Liver (tissue), 9 donors: ENCODE measurements around the gene MAG. TPM values are rescaled to one million over a fixed set of nuclear protein-coding genes. Genes with fewer than 3 reads are reported as not detected.
A peak's percentile ranks its signal among the peaks of the same experiment; 100 is the strongest.

Experiments
- DNase-seq: peaks from one replicate; pipeline ENCODE4 v3.0.0-alpha.2; 2017; ENCODE audit warnings: low spot score
- H3K27ac ChIP-seq, 2 donors: one replicate each; pipeline ENCODE4 v1.7.0; 2013; ENCODE audit warnings: inconsistent platforms in 2 of 2, low read length in 2 of 2, control low read depth in 1 of 2, low read depth in 1 of 2, mild to moderate bottlenecking in 1 of 2
- H3K27me3 ChIP-seq, 4 donors: one replicate each; pipeline versions ENCODE4 v1.6.1 to v1.7.0; 2013; ENCODE audit warnings: low read length in 3 of 4, inconsistent platforms in 1 of 4, mild to moderate bottlenecking in 1 of 4, moderate library complexity in 1 of 4; ENCODE audit not compliant: control insufficient read depth in 4 of 4, insufficient read depth in 4 of 4
- H3K36me3 ChIP-seq, 4 donors: one replicate each; pipeline versions ENCODE4 v1.6.1 to v1.7.0; 2013; ENCODE audit warnings: low read length in 3 of 4, mild to moderate bottlenecking in 3 of 4, low read depth in 1 of 4, moderate library complexity in 1 of 4; ENCODE audit not compliant: control insufficient read depth in 4 of 4, insufficient read depth in 3 of 4
- H3K4me1 ChIP-seq, 4 donors: one replicate each; pipeline versions ENCODE4 v1.6.1 to v1.7.0; 2013; ENCODE audit warnings: low read length in 3 of 4, mild to moderate bottlenecking in 3 of 4, moderate library complexity in 1 of 4; ENCODE audit not compliant: control insufficient read depth in 4 of 4, insufficient read depth in 4 of 4
- H3K4me3 ChIP-seq, 3 donors: one replicate each; pipeline versions ENCODE4 v1.6.1 to v1.7.0; 2013; ENCODE audit warnings: low read length in 3 of 3, control low read depth in 1 of 3, low read depth in 1 of 3, mild to moderate bottlenecking in 1 of 3
- H3K9ac ChIP-seq, 2 donors: one replicate each; pipeline ENCODE4 v1.7.0; 2013; ENCODE audit warnings: low read length in 2 of 2, mild to moderate bottlenecking in 2 of 2, moderate library complexity in 2 of 2, control low read depth in 1 of 2, low read depth in 1 of 2
- H3K9me3 ChIP-seq, 4 donors: one replicate each; pipeline versions ENCODE4 v1.6.1 to v1.7.0; 2013; ENCODE audit warnings: low read length in 3 of 4; ENCODE audit not compliant: control insufficient read depth in 4 of 4
- CTCF ChIP-seq: fragments of 150-350 bp; IDR thresholded peaks from 2 replicates; pipeline ENCODE4 v1.5.1; 2017; ENCODE audit warnings: improper control_type of control experiment, low read depth, low read length; ENCODE audit not compliant: missing input control
- EGR1 ChIP-seq, 2 donors: IDR thresholded peaks; 2 replicates each; pipeline ENCODE4 v1.6.1; 2016 to 2018; ENCODE audit warnings: antibody characterized with exemption in 2 of 2, low read depth in 2 of 2
- FOXA1 ChIP-seq: IDR thresholded peaks from 2 replicates; pipeline ENCODE4 v1.6.1; 2016; ENCODE audit warnings: antibody characterized with exemption
- FOXA2 ChIP-seq: IDR thresholded peaks from 2 replicates; pipeline ENCODE4 v1.6.1; 2016; ENCODE audit warnings: antibody characterized with exemption
- GABPA ChIP-seq, 2 donors: IDR thresholded peaks in 1 of 2; conservative IDR thresholded peaks in 1 of 2; 2 replicates each; pipeline ENCODE4 v1.6.1; 2016; ENCODE audit warnings: antibody characterized with exemption in 2 of 2, mild to moderate bottlenecking in 1 of 2, moderate library complexity in 1 of 2
- HNF4A ChIP-seq, 2 donors: conservative IDR thresholded peaks; 2 replicates each; pipeline ENCODE4 v1.6.1; 2016; ENCODE audit warnings: antibody characterized with exemption in 2 of 2, mild to moderate bottlenecking in 2 of 2
- HNF4G ChIP-seq: IDR thresholded peaks from 2 replicates; pipeline ENCODE4 v1.6.1; 2016; ENCODE audit warnings: antibody characterized with exemption
- JUND ChIP-seq, 2 donors: IDR thresholded peaks; 2 replicates each; pipeline ENCODE4 v1.6.1; 2016; ENCODE audit warnings: antibody characterized with exemption in 2 of 2
- NR2F2 ChIP-seq: IDR thresholded peaks from 2 replicates; pipeline ENCODE4 v1.6.1; 2016; ENCODE audit warnings: antibody characterized with exemption
- RAD21 ChIP-seq, 2 donors: IDR thresholded peaks; 2 replicates each; pipeline ENCODE4 v1.6.1; 2016; ENCODE audit warnings: antibody characterized with exemption in 2 of 2, mild to moderate bottlenecking in 2 of 2
- REST ChIP-seq: IDR thresholded peaks from 2 replicates; pipeline ENCODE4 v1.6.1; 2016; ENCODE audit warnings: antibody characterized with exemption, mild to moderate bottlenecking
- RXRA ChIP-seq, 2 donors: IDR thresholded peaks; 2 replicates each; pipeline ENCODE4 v1.6.1; 2017 to 2018; ENCODE audit warnings: antibody characterized with exemption in 2 of 2, mild to moderate bottlenecking in 1 of 2
- SP1 ChIP-seq: IDR thresholded peaks from 2 replicates; pipeline ENCODE4 v1.6.1; 2018; ENCODE audit warnings: antibody characterized with exemption, mild to moderate bottlenecking
- TAF1 ChIP-seq: conservative IDR thresholded peaks from 2 replicates; pipeline ENCODE4 v1.6.1; 2016; ENCODE audit warnings: antibody characterized with exemption, mild to moderate bottlenecking
- YY1 ChIP-seq: IDR thresholded peaks from 2 replicates; pipeline ENCODE4 v1.6.1; 2016; ENCODE audit warnings: antibody characterized with exemption, mild to moderate bottlenecking
- ZBTB33 ChIP-seq: IDR thresholded peaks from 2 replicates; pipeline ENCODE4 v1.6.1; 2016; ENCODE audit warnings: antibody characterized with exemption
- WGBS: extraction: QIAGEN DNeasy Blood & Tissue Kit; methylation state at CpG from one replicate; pipeline ENCODE4 v1.1.7; 2013; 5-methylcytosine and 5-hydroxymethylcytosine counted together
- polyA plus RNA-seq, 2 donors: library from polyadenylated mRNA; stranded (reverse) in 1 of 2; unstranded in 1 of 2; fragments of 200-250 nt in 1 of 2; fragments of >200 nt in 1 of 2; fragmentation: Nextera tagmentation in 1 of 2; extraction: Ambion mirVana in 1 of 2; gene quantifications; one replicate each; pipeline versions ENCODE4 v1.2.1 to v1.2.3, GENCODE V29; 2013 to 2015
- total RNA-seq, 2 donors: library from RNA; depleted of rRNA; stranded (reverse); fragments of >200 nt; gene quantifications; one replicate each; pipeline ENCODE4 v1.2.3, GENCODE V29; 2014
- TF ChIP-seq, protein P1 (sequence below): IDR thresholded peaks from 2 replicates; pipeline ENCODE4 v1.6.1; 2016; ENCODE audit warnings: antibody characterized with exemption
- TF ChIP-seq, protein P2 (sequence below): IDR thresholded peaks from 2 replicates; pipeline ENCODE4 v1.6.1; 2016; ENCODE audit warnings: antibody characterized with exemption
- donor health status: healthy.
- donor health status: healthy.
- donor health status: healthy.
- donor health status: healthy.
- donor health status: healthy.

MAG gene
- total and polyA plus RNA-seq, 4 donors, result 0.29 to 3.9 (median 0.33) TPM; not detected in 1

GRCh38 chr19:35249848-35250711 is 41.9 kb upstream of the MAG start:
- peak overlapping the region; percentile 97 to 99 for H3K27ac ChIP-seq
- H3K27me3 ChIP-seq, result no peaks in the 10 kb centered on the region
- TF ChIP-seq GABPA (IDR thresholded peaks at IDR 0.05 in 1 of 2, conservative IDR thresholded peaks at IDR 0.05 in 1 of 2) (no peak), EGR1 (IDR thresholded peaks at IDR 0.05; ENCODE audit: low read depth in 2 of 2) (no peak), TAF1 (no peak), FOXA1 (no peak), ZBTB33 (no peak), RXRA (IDR thresholded peaks at IDR 0.05) (peak; percentile 36 to 77), SP1 (no peak), YY1 (no peak), CTCF (no peak), HNF4G (no peak), JUND (IDR thresholded peaks at IDR 0.05) (no peak), HNF4A (conservative IDR thresholded peaks at IDR 0.05) (peak; percentile 22 to 40), RAD21 (IDR thresholded peaks at IDR 0.05) (no peak), FOXA2 (no peak), NR2F2 (no peak), REST (no peak)
- TF ChIP-seq, protein P1, sequence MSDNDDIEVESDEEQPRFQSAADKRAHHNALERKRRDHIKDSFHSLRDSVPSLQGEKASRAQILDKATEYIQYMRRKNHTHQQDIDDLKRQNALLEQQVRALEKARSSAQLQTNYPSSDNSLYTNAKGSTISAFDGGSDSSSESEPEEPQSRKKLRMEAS, result peak; percentile 14
- TF ChIP-seq, protein P2, sequence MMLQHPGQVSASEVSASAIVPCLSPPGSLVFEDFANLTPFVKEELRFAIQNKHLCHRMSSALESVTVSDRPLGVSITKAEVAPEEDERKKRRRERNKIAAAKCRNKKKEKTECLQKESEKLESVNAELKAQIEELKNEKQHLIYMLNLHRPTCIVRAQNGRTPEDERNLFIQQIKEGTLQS, result no peak
- WGBS, result 46% methylated on average over 34 of the region's 34 CpGs
- H3K36me3 ChIP-seq, result peaks cover 3 to 9% (median 6%) of the 10 kb centered on the region in 4 donors
- no peak for DNase-seq
- H3K4me1 ChIP-seq, result peaks cover 2 to 50% (median 35%) of the 10 kb centered on the region in 4 donors
- H3K9ac ChIP-seq, result peak overlapping the region; percentile 76 to 83
- H3K4me3 ChIP-seq, result peak overlapping the region; percentile 60 to 97 (median 75)
- H3K9me3 ChIP-seq, result no peaks in the 10 kb centered on the region
